Measurements from ENCODE around the gene FNDC10.
"Not testable (repeated sequence)": the region's sequence is repeated elsewhere in the genome, so short reads cannot be mapped to it uniquely, and the experiment has no call there.

Gene FNDC10

GRCh38 chr1:1599030-1599934 lies 653 bp downstream of the FNDC10 start:
- no peak for DNase-seq (ENCODE audit: low read depth in 1 of 2, low spot score in 1 of 2)

GRCh38 chr1:1598720-1599029 lies 1.3 kb downstream of the FNDC10 start:
- DNase-seq (ENCODE audit: low read depth in 1 of 2, low spot score in 1 of 2), result no peak

GRCh38 chr1:1598051-1598719 lies 1.8 kb downstream of the FNDC10 start:
- DNase-seq (ENCODE audit: low read depth in 1 of 2, low spot score in 1 of 2), result no peak

GRCh38 chr1:1597275-1597930 lies 2.5 kb downstream of the FNDC10 start:
- DNase-seq (ENCODE audit: low read depth in 1 of 2, low spot score in 1 of 2), result no peak

- DNase-seq (ENCODE audit: low read depth in 1 of 2, low spot score in 1 of 2), result no peak
These were observed 3.3 kb downstream of the FNDC10 start for GRCh38 chr1:1596493-1597274.

GRCh38 chr1:1595341-1595740 lies 4.6 kb downstream of the FNDC10 start:
- DNase-seq (ENCODE audit: low read depth in 1 of 2, low spot score in 1 of 2), result not testable (repeated sequence)

GRCh38 chr1:1594602-1595260 lies 5.2 kb downstream of the FNDC10 start:
- DNase-seq (ENCODE audit: low read depth in 1 of 2, low spot score in 1 of 2), result no peak

GRCh38 chr1:1593834-1594601 lies 5.9 kb downstream of the FNDC10 start:
- no peak for DNase-seq (ENCODE audit: low read depth in 1 of 2, low spot score in 1 of 2)

GRCh38 chr1:1591452-1591851 lies 8.5 kb downstream of the FNDC10 start:
- no peak for DNase-seq (ENCODE audit: low read depth in 1 of 2, low spot score in 1 of 2)

GRCh38 chr1:1583347-1584010 lies 16.5 kb downstream of the FNDC10 start:
- DNase-seq (ENCODE audit: low read depth in 1 of 2, low spot score in 1 of 2), result no peak

GRCh38 chr1:1582585-1583346 lies 17.2 kb downstream of the FNDC10 start:
- no peak for DNase-seq (ENCODE audit: low read depth in 1 of 2, low spot score in 1 of 2)

- no peak for DNase-seq (ENCODE audit: low read depth in 1 of 2, low spot score in 1 of 2)
These were observed 21.5 kb downstream of the FNDC10 start for GRCh38 chr1:1578371-1578940.

GRCh38 chr1:1577367-1578011 lies 22.4 kb downstream of the FNDC10 start:
- no peak for DNase-seq (ENCODE audit: low read depth in 1 of 2, low spot score in 1 of 2)

GRCh38 chr1:1574721-1575537 lies 25.0 kb downstream of the FNDC10 start, which contains the start of gene SSU72:
SSU72 (minus strand) TSS chr1:1574863; CDS start chr1:1574557, 306 bp downstream.
- peak; percentile 88 for DNase-seq (ENCODE audit: low read depth in 1 of 2, low spot score in 1 of 2)

GRCh38 chr1:1573843-1574720 lies 25.9 kb downstream of the FNDC10 start:
- peak; percentile 35 to 68 for DNase-seq (ENCODE audit: low read depth in 1 of 2, low spot score in 1 of 2)

- DNase-seq (ENCODE audit: low read depth in 1 of 2, low spot score in 1 of 2), result no peak
These were observed 30.6 kb downstream of the FNDC10 start for GRCh38 chr1:1569341-1569740.
